SU-DHL-6 (cell line): Measurements from ENCODE around the gene SELENON.

ENCODE experiments used
- H2AFZ ChIP-seq: fragments of 200-600 bp; sonication (generic); 2 replicates; pipeline ENCODE4 v1.6.1; 2014; ENCODE audit warnings: low read depth, mild to moderate bottlenecking, moderate library complexity, mixed read lengths, antibody characterized with exemption, low read length; ENCODE audit not compliant: severe bottlenecking
- H3F3A ChIP-seq: fragments of 200-600 bp; shearing (Covaris generic); 2 replicates; pipeline ENCODE4 v1.6.0; 2016; ENCODE audit warnings: antibody characterized with exemption, mild to moderate bottlenecking; ENCODE audit not compliant: insufficient read depth
- H3K27ac ChIP-seq: fragments of 200-600 bp; sonication (generic); 2 replicates; pipeline ENCODE4 v1.5.1; 2016; ENCODE audit warnings: low read depth, mild to moderate bottlenecking, low read length, moderate library complexity, mixed read lengths
- H3K27me3 ChIP-seq: fragments of 200-600 bp; sonication (generic), shearing (Covaris generic); 2 replicates; pipeline ENCODE4 v1.6.0; 2014; ENCODE audit warnings: mild to moderate bottlenecking, low read length
- H3K36me3 ChIP-seq: fragments of 200-600 bp; sonication (generic); 2 replicates; pipeline ENCODE4 v1.6.1; 2014; ENCODE audit warnings: mild to moderate bottlenecking, low read length, mixed read lengths
- H3K4me2 ChIP-seq: fragments of 300-600, 200-600 bp; shearing (Covaris generic), sonication (generic); 2 replicates; pipeline ENCODE4 v1.6.0; 2014; ENCODE audit warnings: low read length, low read depth, mild to moderate bottlenecking; ENCODE audit not compliant: poor library complexity, severe bottlenecking
- H3K4me3 ChIP-seq: fragments of 200-600 bp; sonication (generic); 2 replicates; pipeline ENCODE4 v1.5.1; 2014; ENCODE audit warnings: antibody characterized with exemption, low read length, mild to moderate bottlenecking, mixed read lengths; ENCODE audit not compliant: insufficient read depth, poor library complexity, severe bottlenecking
- H3K79me2 ChIP-seq: fragments of 200-600 bp; sonication (generic); 2 replicates; pipeline ENCODE4 v1.6.1; 2014; ENCODE audit warnings: mild to moderate bottlenecking, low read length, moderate library complexity; ENCODE audit not compliant: insufficient read depth
- H3K9ac ChIP-seq: fragments of 200-600 bp; sonication (generic); 2 replicates; pipeline ENCODE4 v1.7.0; 2014; ENCODE audit warnings: mild to moderate bottlenecking, low read length
- H3K9me2 ChIP-seq: fragments of 200-600 bp; sonication (generic); replicated peaks from 2 replicates; pipeline ENCODE4 v1.6.1; 2014; ENCODE audit warnings: low read length; ENCODE audit not compliant: insufficient read depth
- H3K9me3 ChIP-seq: fragments of 200-600 bp; sonication (generic); 2 replicates; pipeline ENCODE4 v1.6.1; 2014; ENCODE audit warnings: low read length, mixed read lengths; ENCODE audit not compliant: insufficient read depth
- H4K20me1 ChIP-seq: fragments of 200-600 bp; sonication (generic); 2 replicates; pipeline ENCODE4 v1.6.1; 2014; ENCODE audit warnings: low read depth, mild to moderate bottlenecking, antibody characterized with exemption, low read length, moderate library complexity, mixed read lengths
- CTCF ChIP-seq: fragments of 200-600 bp; sonication (generic); IDR thresholded peaks from one replicate; pipeline ENCODE4 v1.5.1; 2017; ENCODE audit warnings: antibody characterized with exemption, mild to moderate bottlenecking, low read length, moderate library complexity; ENCODE audit not compliant: insufficient read depth, poor library complexity, severe bottlenecking
- EZH2phosphoT487 ChIP-seq: fragments of 200-600 bp; sonication (generic), shearing (Covaris generic); conservative IDR thresholded peaks from 2 replicates; pipeline ENCODE4 v1.6.1; 2018; ENCODE audit warnings: mild to moderate bottlenecking, antibody characterized with exemption, low read length, moderate library complexity, mixed read lengths

SELENON gene

GRCh38 chr1:25861316-25862286, 61.6 kb downstream of the SELENON start:
- H3K27ac ChIP-seq = no peak overlapping the region
- no peak for TF ChIP-seq CTCF
- no peak for TF ChIP-seq EZH2phosphoT487
- no peak overlapping the region for H3K9ac ChIP-seq

GRCh38 chr1:25862785-25863485, 62.9 kb downstream of the SELENON start:
- no peaks in the 10 kb centered on the region for H3K9me3 ChIP-seq
- no peaks in the 10 kb centered on the region for H3K36me3 ChIP-seq
- no peak overlapping the region for H2AFZ ChIP-seq
- no peaks in the 10 kb centered on the region for H3F3A ChIP-seq
- no peak overlapping the region for H3K27ac ChIP-seq
- H3K27me3 ChIP-seq = no peaks in the 10 kb centered on the region
- no peak for TF ChIP-seq CTCF
- no peak for TF ChIP-seq EZH2phosphoT487
- no peaks in the 10 kb centered on the region; the same call in 1 of the 2 replicates for H3K79me2 ChIP-seq
- no peak overlapping the region for H3K4me2 ChIP-seq
- H3K9ac ChIP-seq = no peak overlapping the region
- H3K4me3 ChIP-seq = no peak overlapping the region
- H3K9me2 ChIP-seq = no peaks in the 10 kb centered on the region
- H4K20me1 ChIP-seq = no peaks in the 10 kb centered on the region

More at GRCh38 chr1:25861316-25862286, 61.6 kb downstream of the SELENON start:
- H3K36me3 ChIP-seq = no peaks in the 10 kb centered on the region
- no peaks in the 10 kb centered on the region for H3F3A ChIP-seq
- H3K4me3 ChIP-seq = no peak overlapping the region
- H3K9me2 ChIP-seq = no peaks in the 10 kb centered on the region
- no peak overlapping the region for H3K4me2 ChIP-seq
- H4K20me1 ChIP-seq = no peaks in the 10 kb centered on the region
- no peak overlapping the region for H2AFZ ChIP-seq
- H3K79me2 ChIP-seq = no peaks in the 10 kb centered on the region; the same call in 1 of the 2 replicates
- H3K9me3 ChIP-seq = no peaks in the 10 kb centered on the region
- H3K27me3 ChIP-seq = no peaks in the 10 kb centered on the region

DNA sequence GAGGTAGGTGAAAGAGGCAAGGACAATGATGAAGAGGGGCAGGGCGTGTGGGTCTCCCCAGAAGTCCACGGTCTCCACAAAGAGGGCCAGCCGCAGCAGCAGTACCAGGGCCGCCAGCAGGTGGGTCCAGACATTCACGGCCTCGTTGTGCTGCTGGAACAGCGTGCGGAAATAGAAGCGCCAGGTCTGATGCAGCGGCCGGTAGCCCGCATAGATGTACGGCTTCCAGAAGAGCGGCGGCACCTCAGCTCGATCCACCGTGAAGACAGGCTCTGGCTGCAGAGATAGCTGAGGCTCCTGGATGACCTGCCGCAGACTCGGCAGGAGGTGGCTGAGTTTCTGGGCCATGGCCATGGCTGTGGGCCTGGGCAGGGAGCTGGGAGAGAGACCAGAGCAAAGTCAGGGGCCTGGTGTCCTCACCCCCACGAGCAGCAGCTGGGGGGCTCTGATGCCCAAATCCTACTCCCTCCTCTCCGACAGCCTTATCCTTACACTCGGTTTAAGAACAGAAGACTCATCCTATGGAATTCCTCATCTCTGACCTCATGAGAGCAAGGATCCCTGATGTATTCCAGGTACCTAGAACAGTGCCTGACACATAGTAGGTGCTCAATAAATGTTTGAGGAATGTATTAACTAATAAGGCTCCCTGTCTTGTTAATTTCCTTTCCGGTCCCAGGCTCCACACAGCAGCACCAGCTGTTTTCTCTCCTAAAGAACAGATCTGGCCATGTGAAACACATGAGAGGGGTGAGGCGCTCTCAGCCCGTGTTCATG, 63.7 kb downstream of the SELENON start:
- H3K9me2 ChIP-seq = no peaks in the 10 kb centered on the region
- no peaks in the 10 kb centered on the region for H3K27me3 ChIP-seq
- no peak overlapping the region for H3K27ac ChIP-seq
- no peaks in the 10 kb centered on the region; the same call in 1 of the 2 replicates for H3K79me2 ChIP-seq
- no peak for TF ChIP-seq CTCF
- no peaks in the 10 kb centered on the region for H3K9me3 ChIP-seq
- no peak overlapping the region for H2AFZ ChIP-seq
- no peak overlapping the region for H3K9ac ChIP-seq
- no peaks in the 10 kb centered on the region for H3F3A ChIP-seq
- H4K20me1 ChIP-seq = no peaks in the 10 kb centered on the region
- no peak overlapping the region for H3K4me2 ChIP-seq
- H3K36me3 ChIP-seq = no peaks in the 10 kb centered on the region
- no peak overlapping the region for H3K4me3 ChIP-seq
